A549 treated with Mapracorat at 1 μM for 4 hours (cell line): Measurements from ENCODE around the gene DIPK1A. TPM values are rescaled to one million over a fixed set of nuclear protein-coding genes. Genes with fewer than 3 reads are reported as not detected.

Source experiments
- total RNA-seq: library from RNA; stranded (reverse); fragments of 200-300 nt; extraction: Qiagen RNA extraction; gene quantifications from 5 replicates; pipeline ENCODE4 v1.2.3, GENCODE V29; 2022

The DIPK1A gene
- 7.4 to 9.2 TPM (median 8.4 TPM) in 5 replicates for total RNA-seq

DNA sequence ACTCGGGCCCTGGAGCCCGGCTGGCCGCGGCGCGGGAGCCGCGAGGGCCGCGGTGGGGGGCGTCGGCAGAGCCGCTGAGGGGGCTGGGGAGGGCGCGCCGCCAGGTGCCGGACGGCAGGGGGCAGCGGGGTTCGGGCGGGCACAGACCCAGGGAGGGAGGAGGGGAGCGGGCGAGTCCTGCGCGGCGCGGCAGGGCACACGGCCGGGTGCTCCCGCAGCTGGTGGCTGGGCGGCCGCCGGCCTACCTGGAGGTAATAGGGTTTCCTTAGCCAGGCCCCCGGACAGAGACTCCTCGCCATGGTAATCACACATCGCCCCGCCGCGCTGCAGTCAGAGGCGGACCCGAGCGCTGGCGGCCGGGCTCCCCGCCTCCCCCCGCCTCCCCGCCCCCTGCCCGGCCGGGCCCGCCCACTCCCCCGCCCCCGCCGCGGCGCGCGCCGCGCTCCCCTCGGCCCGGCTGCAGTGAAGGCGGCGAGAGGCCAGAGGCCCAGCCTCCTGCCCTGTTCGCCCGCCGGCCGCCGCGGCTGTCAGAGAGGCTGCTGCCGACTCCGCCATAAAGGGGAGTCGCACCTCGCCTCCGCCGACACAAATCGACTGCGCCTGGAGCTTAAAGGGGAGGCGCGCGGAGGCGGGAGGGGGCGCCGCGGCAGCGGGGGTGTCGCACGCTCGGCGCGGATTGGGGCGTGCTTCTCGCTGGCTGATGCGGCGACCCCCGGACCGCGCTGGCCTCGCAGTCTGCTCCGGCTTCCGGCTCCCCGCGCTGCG, at the start of gene DIPK1A:
TSS of gene DIPK1A (minus strand) at position 332 of the 765 bp plus-strand sequence. CDS start at position 299, 33 bp downstream.

DNA sequence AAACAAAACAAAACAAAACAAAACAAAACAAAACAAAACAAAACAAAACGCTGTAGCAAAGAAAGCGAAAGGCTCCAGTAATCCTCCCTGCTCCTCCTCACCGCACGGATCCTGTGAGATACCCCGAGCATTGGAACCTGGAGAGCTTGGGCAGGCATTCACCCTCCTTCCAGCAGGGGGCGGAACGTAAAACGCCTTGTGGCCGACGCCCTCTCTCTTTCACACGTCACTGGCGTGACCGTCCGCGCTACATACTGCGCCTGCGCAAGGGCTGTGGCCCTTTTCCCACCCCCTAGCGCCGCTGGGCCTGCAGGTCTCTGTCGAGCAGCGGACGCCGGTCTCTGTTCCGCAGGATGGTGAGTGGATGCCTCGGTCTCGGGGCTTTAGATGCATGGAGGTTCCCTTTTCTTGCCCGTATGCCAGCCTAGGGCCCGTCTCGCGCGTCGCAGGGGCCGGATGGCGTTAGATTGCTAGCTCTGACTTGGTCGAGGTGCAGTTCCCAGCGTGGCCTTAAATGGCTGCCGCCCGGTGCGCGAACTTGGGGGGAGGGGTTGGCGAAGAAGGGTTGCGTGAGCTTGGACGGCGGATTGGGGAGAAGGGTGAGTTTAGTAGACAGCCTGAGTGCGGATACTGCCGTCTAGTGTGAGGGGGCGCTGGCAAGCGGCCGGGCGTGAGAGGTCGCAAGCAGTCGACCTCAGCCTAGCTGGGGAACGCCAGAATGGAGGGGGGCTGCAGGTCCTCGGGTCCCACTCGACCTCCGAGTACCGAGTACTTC, 129.3 kb downstream of the DIPK1A start, which contains the start of gene RPL5:
TSS of gene RPL5 (plus strand) at position 279 of the 775 bp plus-strand sequence. CDS start at position 354, 75 bp downstream.

Other genes with a start within 250 kb of the DIPK1A start
- 4.7 to 8.7 TPM (median 6.3 TPM) in 5 replicates for gene EVI5, start 176.4 kb downstream of the DIPK1A start, total RNA-seq
- 1,114 to 1,258 TPM (median 1,145 TPM) in 5 replicates for gene RPL5, start 129.4 kb downstream of the DIPK1A start, total RNA-seq
- 9.0 to 13.1 TPM (median 12.7 TPM) in 5 replicates for gene MTF2, start 117.8 kb upstream of the DIPK1A start, total RNA-seq
- gene TMED5, start 219.0 kb upstream of the DIPK1A start, total RNA-seq = 28.5 to 37.7 TPM (median 32.9 TPM) in 5 replicates
- gene CCDC18, start 219.3 kb upstream of the DIPK1A start, total RNA-seq = 5.0 to 6.6 TPM (median 6.3 TPM) in 5 replicates